HG02588 (cell line): ENCODE results near the gene ATXN2.
"Not testable (repeated sequence)": the region's sequence is repeated elsewhere in the genome, so short reads cannot be mapped to it uniquely, and the experiment has no call there.

Source experiments
- ATAC-seq: cut with Tn5 transposase; IDR thresholded peaks from one replicate; pipeline ENCODE4 v1.9.1; 2021; ENCODE audit warnings: mild to moderate bottlenecking, moderate library complexity; ENCODE audit not compliant: unreplicated experiment

ATXN2 gene

GRCh38 chr12:111574797-111575443 lies 24.2 kb downstream of the ATXN2 start:
- ATAC-seq: no peak

DNA sequence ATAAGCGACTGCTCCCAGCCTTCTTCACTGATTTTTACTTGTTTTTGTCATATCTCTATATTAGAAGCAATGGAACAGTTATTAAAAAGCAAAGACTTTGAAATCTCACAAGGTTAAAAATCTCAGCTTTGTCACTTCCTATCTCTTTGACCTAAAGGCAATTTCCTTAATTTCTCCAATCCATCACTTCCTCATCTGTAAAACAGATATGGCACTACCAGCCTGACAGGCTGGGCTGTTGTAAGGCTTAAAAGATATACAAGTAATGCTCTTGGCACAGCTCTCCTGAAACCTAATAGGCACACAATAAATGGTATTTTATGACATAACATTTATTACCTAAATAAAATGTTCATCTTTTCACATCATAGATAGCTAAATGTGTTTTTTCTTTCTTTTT lies 25.6 kb downstream of the ATXN2 start:
- ATAC-seq: no peak

DNA sequence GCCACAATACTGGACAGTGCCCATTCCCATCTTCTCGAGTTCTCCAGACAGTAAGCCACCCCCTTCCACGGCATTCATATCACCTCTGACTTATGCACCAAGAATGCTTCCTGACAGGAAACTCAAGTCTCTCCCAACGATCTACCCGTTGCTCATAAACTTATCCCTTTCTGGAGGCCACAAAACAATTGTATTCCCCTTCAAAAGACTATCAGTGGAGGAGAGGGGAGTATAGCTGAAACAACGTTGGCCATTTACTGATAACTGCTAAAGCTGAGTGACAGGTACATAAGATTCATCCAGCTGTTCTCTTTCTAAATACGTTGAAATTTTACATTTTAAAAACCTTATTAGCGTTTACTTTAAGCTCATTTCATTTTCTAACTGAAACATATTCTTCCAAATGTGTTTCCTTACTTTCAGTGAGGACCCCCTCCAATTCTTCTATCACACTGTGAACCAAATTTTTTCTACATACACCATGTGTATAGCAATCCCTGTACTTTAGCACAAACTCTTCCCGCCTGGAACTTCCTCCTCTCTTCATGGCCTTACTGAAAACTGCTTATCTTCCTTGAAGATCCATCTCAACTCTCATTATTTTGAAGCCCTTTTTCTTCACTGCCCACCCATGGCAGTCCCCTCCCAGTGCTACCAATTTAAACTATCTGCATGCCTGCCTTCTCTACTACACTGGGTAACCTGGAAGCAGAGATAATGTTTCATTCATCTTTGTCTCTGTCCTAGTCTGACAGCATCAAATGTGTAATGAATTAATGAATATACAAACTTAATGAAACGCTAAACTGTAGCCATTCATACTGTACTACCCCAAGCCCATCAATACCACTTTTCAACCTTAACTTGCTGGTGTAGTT lies 28.8 kb downstream of the ATXN2 start:
- ATAC-seq: no peak

DNA sequence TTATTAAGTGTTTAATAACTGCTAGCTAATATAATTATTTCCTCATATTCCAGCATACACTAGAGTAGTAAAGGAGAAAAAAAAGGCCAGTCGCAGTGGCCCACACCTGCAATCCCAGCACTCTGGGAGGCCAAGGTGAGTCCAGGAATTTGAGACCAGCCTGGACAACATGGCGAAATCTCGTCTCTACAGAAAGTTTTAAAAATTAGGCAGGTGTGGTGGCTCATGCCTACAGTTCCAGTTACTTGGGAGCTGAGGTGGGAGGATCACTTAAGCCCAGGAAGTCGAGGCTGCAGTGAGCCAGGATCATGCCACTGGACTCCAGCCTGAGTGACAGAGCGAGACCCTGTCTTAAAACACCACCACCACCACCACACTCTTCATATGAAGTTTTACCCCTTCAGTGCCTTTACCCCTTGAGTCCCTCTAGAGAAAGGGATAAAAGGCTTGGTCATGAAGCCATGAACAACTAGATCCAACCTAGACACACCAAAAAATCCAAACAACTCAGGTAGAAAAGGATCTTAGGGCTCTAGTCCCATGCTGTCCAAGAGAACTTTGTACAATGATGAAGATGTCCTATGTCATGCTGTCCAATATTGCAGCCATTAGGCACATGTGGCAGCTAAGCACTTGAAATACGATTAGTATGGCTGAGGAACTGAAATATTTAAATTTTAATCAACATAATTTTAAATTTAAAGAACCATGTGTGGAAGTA lies 29.6 kb downstream of the ATXN2 start:
- ATAC-seq: no peak

DNA sequence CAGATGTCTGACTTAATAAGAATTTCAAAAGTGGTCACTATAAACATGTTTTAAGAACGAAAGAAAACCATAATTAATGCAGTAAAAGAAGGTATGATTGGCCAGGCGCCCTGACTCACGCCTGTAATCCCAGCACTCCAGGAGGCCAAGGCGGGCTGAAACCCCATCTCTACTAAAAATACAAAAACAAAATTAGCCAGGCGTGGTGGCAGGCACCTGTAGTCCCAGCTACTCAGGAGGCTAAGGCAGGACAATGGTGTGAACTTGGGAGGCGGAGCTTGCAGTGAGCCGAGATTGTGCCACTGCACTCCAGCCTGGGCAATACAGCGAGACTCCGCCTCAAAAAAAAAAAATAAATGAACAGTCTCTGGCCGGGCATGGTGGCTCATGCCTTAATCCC lies 38.3 kb downstream of the ATXN2 start:
- ATAC-seq: not testable (repeated sequence)

GRCh38 chr12:111558107-111558376 lies 41.1 kb downstream of the ATXN2 start:
- ATAC-seq: no peak

GRCh38 chr12:111557271-111558106 lies 41.6 kb downstream of the ATXN2 start:
- no peak for ATAC-seq

GRCh38 chr12:111556676-111557075 lies 42.4 kb downstream of the ATXN2 start:
- no peak for ATAC-seq

GRCh38 chr12:111555313-111555712 lies 43.8 kb downstream of the ATXN2 start:
- not testable (repeated sequence) for ATAC-seq

DNA sequence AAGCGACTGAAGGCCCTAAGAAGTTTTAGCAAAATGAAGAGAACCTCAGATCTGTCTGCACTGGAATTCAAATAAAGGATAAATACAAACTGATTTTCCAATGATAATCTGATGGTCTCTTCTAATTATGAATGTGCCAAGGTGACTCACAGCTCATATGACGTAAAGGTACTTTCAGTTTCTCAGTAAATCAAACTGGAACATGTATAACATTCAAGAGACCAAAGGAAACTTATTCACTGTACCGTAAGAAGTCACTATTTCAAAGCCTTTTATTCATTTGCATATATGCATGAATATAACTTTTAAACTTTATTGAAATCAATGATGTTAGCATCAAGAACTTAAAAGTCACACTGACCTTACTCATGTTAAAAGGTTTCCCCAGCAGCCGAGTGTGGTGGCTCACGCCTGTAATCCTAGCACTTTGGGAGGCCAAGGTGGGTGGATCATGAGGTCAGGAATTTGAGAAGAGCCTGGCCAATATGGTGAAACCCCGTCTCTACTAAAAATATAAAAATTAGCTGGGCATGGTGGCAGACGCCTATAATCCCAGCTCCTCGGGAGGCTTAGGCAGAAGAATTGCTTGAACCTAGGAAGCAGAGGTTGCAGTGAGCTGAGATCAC lies 52.2 kb downstream of the ATXN2 start:
- ATAC-seq: no peak

DNA sequence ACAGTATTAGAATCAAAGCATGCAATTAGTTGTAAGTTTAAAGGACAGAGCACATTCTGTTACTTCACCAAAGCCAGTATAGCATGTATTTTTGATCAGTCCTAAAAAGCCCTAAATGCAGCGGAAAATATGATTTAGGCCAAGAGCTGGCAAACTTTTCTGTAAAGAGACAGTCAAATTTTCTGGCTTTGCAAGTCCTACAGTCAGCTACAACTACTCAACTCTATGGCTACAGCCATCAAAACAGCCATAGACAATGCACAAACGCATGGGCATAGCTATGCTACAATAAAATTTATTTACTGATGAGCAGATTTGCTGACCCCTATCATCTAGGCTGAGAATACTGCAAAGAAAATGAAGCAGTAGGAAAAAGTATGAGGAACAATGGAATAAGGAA lies 52.9 kb downstream of the ATXN2 start:
- no peak for ATAC-seq

DNA sequence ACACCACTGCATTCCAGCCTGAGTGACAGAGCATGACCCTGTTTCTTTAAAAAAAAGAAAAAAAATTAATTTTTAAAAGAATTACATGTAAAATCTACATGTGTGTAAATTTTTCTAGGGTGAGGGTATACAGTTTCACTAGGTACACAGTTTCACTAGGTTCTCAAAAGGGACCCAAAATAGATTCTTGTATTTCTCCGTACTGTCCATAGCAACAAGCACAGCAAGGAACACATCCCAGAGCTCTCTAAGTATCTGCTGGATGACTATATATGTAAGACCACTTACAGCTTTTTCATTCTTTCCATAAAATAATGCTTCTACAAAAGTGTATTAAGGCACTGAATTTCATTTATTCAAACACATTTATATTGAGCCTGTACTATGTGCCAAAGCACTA lies 55.1 kb downstream of the ATXN2 start:
- ATAC-seq: no peak

- no peak for ATAC-seq
These were observed 66.4 kb downstream of the ATXN2 start for GRCh38 chr12:111532751-111533150.

GRCh38 chr12:111529424-111530368 lies 69.4 kb downstream of the ATXN2 start:
- no peak for ATAC-seq

DNA sequence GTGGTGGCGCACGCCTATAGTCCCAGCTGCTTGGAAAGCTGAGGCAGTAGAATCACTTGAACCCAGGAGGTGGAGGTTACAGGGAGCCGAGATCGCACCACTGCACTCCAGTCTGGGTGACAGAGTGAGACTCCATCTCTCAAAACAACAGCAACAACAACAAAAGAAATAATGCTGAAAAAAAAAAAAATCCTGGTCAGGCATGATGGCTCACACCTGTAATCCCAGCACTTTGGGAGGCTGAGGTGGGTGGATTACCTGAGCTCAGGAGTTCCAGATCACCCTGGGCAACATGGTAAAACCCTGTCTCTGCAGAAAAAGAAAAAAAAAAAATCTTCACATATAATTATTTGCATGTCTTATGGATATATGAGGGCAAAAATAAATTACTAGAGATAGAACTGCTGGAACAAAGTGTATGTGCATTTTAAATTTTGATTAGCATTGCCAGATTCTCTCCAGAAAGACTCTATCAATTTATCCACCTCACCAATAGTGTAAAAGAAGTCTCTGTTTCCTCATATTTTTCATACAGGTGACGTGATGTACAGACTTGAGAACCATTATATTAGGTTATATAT lies 75.4 kb downstream of the ATXN2 start:
- ATAC-seq: no peak

DNA sequence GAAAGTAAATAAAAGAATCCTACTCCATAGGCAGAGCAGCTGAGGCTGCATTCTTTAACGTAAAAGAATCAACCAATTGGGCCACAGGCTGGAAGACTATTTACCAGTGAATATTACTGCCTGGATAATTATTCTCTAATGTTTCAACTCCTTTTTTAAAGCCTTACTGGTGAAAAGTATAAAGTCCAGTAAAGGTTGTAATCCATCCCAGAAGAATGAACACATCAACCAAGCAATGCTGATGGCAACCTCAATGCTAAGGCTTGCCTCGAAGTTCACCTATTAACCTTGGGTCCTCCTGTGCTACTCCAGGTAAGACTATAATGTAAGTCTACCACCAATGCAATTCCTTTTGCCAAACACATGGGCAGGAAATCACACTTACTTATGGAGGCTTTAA lies 77.3 kb downstream of the ATXN2 start:
- no peak for ATAC-seq

GRCh38 chr12:111519937-111520336 lies 79.2 kb downstream of the ATXN2 start:
- ATAC-seq: no peak

GRCh38 chr12:111519083-111519482 lies 80.0 kb downstream of the ATXN2 start:
- ATAC-seq: no peak

DNA sequence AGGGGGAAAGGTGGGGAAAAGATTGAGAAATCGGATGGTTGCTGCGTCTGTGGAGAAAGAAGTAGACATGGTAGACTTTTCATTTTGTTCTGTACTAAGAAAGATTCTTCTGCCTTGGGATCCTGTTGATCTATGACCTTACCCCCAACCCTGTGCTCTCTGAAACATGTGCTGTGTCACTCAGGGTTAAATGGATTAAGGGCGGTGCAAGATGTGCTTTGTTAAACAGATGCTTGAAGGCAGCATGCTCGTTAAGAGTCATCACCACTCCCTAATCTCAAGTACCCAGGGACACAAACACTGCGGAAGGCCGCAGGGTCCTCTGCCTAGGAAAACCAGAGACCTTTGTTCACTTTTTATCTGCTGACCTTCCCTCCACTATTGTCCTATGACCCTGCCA lies 91.4 kb downstream of the ATXN2 start:
- not testable (repeated sequence) for ATAC-seq
